ENCODE data around the gene SH3BP2. TPM values are rescaled to one million over a fixed set of nuclear protein-coding genes. Genes with fewer than 3 reads are reported as not detected.
"Not testable (repeated sequence)": the region's sequence is repeated elsewhere in the genome, so short reads cannot be mapped to it uniquely, and the experiment has no call there.

SH3BP2 gene
- total RNA-seq, 1 donor from 2014 or later = 102 TPM

DNA sequence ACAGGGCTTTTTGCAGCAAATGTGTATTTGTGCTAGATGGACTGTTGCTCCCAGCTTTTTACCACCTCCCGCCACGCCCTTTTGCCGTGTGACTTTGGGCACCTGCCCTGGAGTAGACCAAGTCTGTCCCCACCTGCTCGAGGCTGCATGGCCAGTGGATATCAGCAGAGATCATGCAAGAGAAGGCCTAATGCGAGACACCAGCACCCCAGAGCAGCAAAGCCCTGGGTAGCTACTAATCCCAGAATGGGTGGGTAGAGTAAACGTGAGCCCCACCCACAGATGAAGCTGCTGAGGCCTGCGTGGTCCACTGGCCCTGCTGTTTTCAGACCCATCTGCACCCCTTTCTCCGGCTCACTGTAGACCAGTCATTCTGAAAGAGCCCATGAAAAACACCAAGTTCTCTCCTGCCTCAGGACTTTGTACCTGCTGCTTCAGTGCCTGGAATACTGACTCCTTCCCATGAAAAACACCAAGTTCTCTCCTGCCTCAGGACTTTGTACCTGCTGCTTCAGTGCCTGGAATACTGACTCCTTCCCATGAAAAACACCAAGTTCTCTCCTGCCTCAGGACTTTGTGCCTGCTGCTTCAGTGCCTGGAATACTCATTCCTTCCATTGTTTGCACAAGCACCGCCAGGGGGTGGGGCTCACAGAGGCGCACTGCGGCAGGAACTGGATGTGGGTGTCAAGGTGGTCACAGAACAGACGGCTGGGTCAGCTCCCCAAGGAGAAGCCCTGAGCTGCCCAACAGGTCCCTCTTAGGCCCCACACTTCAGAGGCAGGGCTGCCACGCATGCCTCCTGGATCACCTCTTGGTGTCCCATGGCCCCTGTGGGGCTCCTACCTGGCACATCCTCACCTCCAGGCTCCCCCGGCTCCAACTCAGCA is 31.6 kb upstream of the SH3BP2 start:
- H3K27ac ChIP-seq = no peak overlapping the region
- H3K4me1 ChIP-seq = peaks cover 22% of the 10 kb centered on the region
- TF ChIP-seq, protein P1, sequence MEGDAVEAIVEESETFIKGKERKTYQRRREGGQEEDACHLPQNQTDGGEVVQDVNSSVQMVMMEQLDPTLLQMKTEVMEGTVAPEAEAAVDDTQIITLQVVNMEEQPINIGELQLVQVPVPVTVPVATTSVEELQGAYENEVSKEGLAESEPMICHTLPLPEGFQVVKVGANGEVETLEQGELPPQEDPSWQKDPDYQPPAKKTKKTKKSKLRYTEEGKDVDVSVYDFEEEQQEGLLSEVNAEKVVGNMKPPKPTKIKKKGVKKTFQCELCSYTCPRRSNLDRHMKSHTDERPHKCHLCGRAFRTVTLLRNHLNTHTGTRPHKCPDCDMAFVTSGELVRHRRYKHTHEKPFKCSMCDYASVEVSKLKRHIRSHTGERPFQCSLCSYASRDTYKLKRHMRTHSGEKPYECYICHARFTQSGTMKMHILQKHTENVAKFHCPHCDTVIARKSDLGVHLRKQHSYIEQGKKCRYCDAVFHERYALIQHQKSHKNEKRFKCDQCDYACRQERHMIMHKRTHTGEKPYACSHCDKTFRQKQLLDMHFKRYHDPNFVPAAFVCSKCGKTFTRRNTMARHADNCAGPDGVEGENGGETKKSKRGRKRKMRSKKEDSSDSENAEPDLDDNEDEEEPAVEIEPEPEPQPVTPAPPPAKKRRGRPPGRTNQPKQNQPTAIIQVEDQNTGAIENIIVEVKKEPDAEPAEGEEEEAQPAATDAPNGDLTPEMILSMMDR (IDR thresholded peaks at IDR 0.05) = peak; percentile 14
- no peaks in the 10 kb centered on the region for H3K27me3 ChIP-seq (ENCODE audit: low read depth)
- peak; percentile 61 for DNase-seq
- peak; percentile 18 to 22 for ATAC-seq
- H3K36me3 ChIP-seq = no peaks in the 10 kb centered on the region
- intact Hi-C loops (cut with DNase I) = no loop called here
- H3K4me3 ChIP-seq = no peak overlapping the region
- no peaks in the 10 kb centered on the region for H3K9me3 ChIP-seq

DNA sequence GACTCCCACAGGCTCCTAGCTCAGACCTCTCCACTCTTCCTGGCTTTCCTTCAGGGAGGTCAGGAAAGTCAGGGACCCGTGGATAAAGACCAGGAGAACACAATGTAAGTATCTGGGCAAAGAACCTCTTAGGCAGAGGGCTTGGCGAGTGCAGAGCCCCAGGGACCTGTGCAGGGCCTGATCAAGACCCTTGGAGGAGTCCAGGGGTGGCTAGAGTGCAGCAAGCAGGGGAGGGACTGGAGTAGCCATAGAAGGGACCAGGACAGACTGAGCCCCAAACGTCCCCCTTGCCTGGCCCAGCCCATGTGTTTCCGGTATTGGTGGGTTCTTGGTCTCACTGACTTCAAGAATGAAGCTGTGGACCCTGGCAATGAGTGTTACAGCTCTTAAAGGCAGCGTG is 30.8 kb upstream of the SH3BP2 start:
- intact Hi-C loops (cut with DNase I) = no loop called here
- Histone ChIP-seq H3K9me3 (no peaks in the 10 kb centered on the region), H3K36me3 (no peaks in the 10 kb centered on the region), H3K27me3 (ENCODE audit: low read depth) (no peaks in the 10 kb centered on the region), H3K4me1 (peaks cover 16% of the 10 kb centered on the region), H3K27ac (no peak overlapping the region), H3K4me3 (no peak overlapping the region)
- TF ChIP-seq, protein P1 (IDR thresholded peaks at IDR 0.05) = no peak
- DNase-seq (no peak), ATAC-seq (no peak)

DNA sequence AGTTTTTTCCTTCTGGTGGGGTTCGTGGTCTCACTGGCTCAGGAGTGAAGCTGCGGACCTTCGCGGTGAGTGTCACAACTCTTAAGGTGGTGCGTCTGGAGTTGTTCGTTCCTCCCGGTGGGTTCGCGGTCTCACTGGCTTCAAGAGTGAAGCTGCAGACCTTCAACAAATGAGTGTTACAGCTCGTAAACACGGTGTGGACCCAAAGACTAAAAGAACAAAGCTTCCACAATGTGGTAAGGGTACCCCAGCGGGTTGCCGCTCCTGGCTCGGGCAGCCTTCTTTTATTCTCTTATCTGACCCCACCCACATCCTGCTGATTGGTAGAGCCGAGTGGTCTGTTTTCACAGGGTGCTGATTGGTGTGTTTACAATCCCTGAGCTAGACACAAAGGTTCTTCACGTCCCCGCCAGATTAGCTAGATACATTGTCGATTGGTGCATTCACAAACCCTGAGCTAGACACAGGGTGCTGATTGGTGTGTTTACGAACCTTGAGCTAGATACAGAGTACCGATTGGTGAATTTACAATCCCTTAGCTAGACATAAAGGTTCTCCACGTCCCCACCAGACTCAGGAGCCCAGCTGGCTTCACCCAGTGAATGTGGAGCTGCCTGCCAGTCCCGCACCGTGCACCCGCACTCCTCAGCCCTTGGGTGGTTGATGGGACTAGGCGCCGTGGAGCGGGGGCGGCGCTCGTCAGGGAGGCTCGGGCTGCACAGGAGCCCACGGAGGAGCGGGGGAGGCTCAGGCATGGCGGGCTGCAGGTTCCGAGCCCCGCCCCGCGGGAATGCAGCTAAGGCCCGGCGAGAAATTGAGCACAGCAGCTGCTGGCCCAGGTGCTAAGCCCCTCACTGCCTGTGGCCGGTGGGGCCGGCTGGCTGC is 30.2 kb upstream of the SH3BP2 start:
- peaks cover 13% of the 10 kb centered on the region for H3K4me1 ChIP-seq
- H3K4me3 ChIP-seq; H3K27me3 ChIP-seq (ENCODE audit: low read depth); H3K27ac ChIP-seq; H3K36me3 ChIP-seq; H3K9me3 ChIP-seq; ATAC-seq; intact Hi-C loops (cut with DNase I): not testable (repeated sequence)
- DNase-seq = peak; percentile 42

DNA sequence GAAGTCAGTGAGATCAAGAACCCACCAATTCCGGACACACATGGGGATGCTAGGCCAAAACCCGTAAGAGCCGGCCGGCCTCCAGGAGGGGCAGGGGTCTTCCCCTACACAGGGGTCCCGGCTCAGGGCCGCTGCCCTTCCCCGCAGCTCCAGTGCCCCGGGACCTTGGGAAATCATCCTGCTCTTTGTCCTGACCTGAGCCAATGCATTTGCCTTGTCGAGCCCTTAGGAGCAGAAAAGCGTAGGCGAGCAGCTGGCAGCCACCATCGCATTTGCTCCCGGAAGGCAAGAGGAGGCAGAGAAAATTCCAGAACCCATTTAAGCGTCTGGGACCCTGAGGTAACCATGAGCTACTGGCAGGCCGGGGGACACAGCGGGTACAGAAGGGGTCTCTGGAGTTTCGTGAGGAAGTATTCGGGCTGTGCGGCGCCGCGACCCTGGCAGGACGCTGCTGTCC is 29.3 kb upstream of the SH3BP2 start:
- H3K27ac ChIP-seq = peak overlapping the region; percentile 58
- no peaks in the 10 kb centered on the region for H3K36me3 ChIP-seq
- no peaks in the 10 kb centered on the region for H3K9me3 ChIP-seq
- intact Hi-C loops (cut with DNase I) = no loop called here
- TF ChIP-seq, protein P1 (IDR thresholded peaks at IDR 0.05) = no peak
- ATAC-seq (peak in 1 of 2 donors; percentile 17), DNase-seq (peak; percentile 50)
- H3K27me3 ChIP-seq (ENCODE audit: low read depth) = no peaks in the 10 kb centered on the region
- peaks cover 13% of the 10 kb centered on the region for H3K4me1 ChIP-seq
- H3K4me3 ChIP-seq = peak overlapping the region; percentile 53

DNA sequence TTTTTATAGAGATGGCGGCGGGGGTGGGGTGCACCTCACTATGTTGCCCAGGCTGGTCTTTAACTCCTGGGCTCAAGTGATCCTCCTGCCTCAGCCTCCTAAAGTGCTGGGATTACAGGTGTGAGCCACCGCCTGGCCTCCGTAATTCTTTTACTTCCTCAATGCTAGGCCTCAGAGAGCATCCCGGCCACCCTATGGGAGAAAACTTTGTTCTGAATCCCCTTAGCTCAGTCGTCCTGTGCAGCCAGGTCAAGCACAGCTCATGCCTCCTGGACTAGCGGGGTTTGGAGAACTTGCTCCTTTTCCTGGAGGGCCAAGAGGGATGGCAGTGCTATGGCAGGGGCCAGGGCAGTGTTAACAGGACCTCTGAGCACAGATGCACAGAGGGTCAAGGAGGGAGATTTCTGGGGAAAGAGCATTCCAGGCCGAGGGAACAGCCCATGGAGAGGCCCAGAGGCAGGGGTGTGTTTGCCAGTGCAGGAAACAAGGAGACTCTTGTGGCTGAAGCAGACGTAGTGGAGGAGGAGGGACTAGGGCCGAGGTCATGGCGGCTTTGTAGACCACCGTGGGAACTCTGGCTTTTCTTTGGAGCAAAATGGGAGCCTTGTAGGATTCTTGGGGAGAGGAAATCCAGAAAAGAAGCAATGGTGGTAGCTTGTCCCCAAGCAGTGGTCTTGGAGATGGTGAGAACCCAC is 26.9 kb upstream of the SH3BP2 start:
- Histone ChIP-seq H3K27ac (no peak overlapping the region), H3K4me3 (no peak overlapping the region), H3K27me3 (ENCODE audit: low read depth) (no peaks in the 10 kb centered on the region), H3K4me1 (peaks cover 20% of the 10 kb centered on the region), H3K36me3 (no peaks in the 10 kb centered on the region), H3K9me3 (no peaks in the 10 kb centered on the region)
- ATAC-seq = no peak
- TF ChIP-seq, protein P1 (IDR thresholded peaks at IDR 0.05) = no peak
- peak; percentile 7 for DNase-seq
- intact Hi-C loops (cut with DNase I) = no loop called here

Measured in lower lobe of right lung (tissue), 2 donors.